Measurements from ENCODE around the gene FBN1.

Gene FBN1

DNA sequence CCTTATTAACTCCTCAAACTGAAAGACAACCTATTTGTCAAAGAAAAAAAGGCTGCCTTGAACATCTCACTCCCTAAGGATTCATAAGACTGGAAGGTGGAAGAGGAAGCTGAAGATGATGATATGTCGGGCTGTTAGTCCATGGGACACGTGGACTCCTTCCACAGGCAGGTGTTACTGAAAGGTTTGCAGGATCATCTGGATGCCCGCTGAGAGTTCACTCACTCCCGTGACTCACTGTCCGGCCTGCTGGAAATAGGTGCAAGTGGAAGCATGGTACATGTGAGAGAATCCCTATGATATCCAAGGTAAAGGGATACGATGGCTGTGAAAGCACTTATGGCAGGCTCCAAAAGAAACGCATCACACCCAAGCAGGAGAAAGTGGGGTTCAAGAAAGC lies 33.3 kb upstream of the FBN1 start:
- H3K9ac ChIP-seq (ENCODE audit: insufficient read length), result no peak overlapping the region
- no peak overlapping the region for H3K4me3 ChIP-seq
- no peaks in the 10 kb centered on the region for H3K36me3 ChIP-seq (ENCODE audit: insufficient read depth, low read length)
- no peak overlapping the region for H3K27ac ChIP-seq
- TF ChIP-seq EZH2 (IDR thresholded peaks at IDR 0.05) (no peak), POLR2AphosphoS5 (IDR thresholded peaks at IDR 0.05; ENCODE audit: borderline replicate concordance, low read depth, low read length) (no peak), FOXP2 (optimal IDR thresholded peaks at IDR 0.05; ENCODE audit: control extremely low read depth, extremely low read length, insufficient read depth) (no peak)
- H3K9me3 ChIP-seq (ENCODE audit: low read depth, low read length), result no peaks in the 10 kb centered on the region
- no peak for DNase-seq (ENCODE audit: low read depth, low spot score)

GRCh38 chr15:48677821-48678220 lies 32.3 kb upstream of the FBN1 start:
- Histone ChIP-seq H3K9me3 (ENCODE audit: low read depth, low read length) (no peaks in the 10 kb centered on the region), H3K9ac (ENCODE audit: insufficient read length) (no peak overlapping the region), H3K36me3 (ENCODE audit: insufficient read depth, low read length) (no peaks in the 10 kb centered on the region), H3K4me3 (no peak overlapping the region), H3K27ac (no peak overlapping the region)
- TF ChIP-seq FOXP2 (optimal IDR thresholded peaks at IDR 0.05; ENCODE audit: control extremely low read depth, extremely low read length, insufficient read depth) (no peak), POLR2AphosphoS5 (IDR thresholded peaks at IDR 0.05; ENCODE audit: borderline replicate concordance, low read depth, low read length) (no peak), EZH2 (IDR thresholded peaks at IDR 0.05) (no peak)
- no peak for DNase-seq (ENCODE audit: low read depth, low spot score)

- TF ChIP-seq EZH2 (IDR thresholded peaks at IDR 0.05), result no peak
- TF ChIP-seq POLR2AphosphoS5 (IDR thresholded peaks at IDR 0.05; ENCODE audit: borderline replicate concordance, low read depth, low read length), result no peak
- no peak for TF ChIP-seq FOXP2 (optimal IDR thresholded peaks at IDR 0.05; ENCODE audit: control extremely low read depth, extremely low read length, insufficient read depth)
- Histone ChIP-seq H3K36me3 (ENCODE audit: insufficient read depth, low read length) (no peaks in the 10 kb centered on the region), H3K9me3 (ENCODE audit: low read depth, low read length) (no peaks in the 10 kb centered on the region), H3K9ac (ENCODE audit: insufficient read length) (no peak overlapping the region), H3K27ac (no peak overlapping the region), H3K4me3 (no peak overlapping the region)
- no peak for DNase-seq (ENCODE audit: low read depth, low spot score)
These were observed 29.9 kb upstream of the FBN1 start for GRCh38 chr15:48675436-48675835.

DNA sequence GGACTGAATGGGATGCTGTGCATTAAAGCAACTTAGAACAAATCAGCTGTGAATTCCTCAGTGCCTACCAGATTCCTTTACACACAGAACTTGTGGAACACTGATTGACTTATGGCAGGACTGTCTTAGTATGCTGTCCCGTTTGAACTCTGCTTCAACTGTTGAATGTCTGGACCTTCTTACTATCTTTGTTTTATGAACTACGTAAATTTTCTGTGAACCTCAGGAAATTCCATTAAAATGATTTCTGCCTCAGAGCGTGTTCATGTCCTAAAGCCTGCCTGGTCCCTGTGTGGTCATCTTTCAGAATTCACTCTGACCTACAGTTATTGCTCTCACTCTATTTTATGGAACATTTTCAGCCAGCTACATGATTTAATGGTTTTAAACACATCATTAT lies 29.4 kb upstream of the FBN1 start:
- no peak for DNase-seq (ENCODE audit: low read depth, low spot score)
- no peak overlapping the region for H3K27ac ChIP-seq
- TF ChIP-seq EZH2 (IDR thresholded peaks at IDR 0.05) (no peak), FOXP2 (optimal IDR thresholded peaks at IDR 0.05; ENCODE audit: control extremely low read depth, extremely low read length, insufficient read depth) (no peak), POLR2AphosphoS5 (IDR thresholded peaks at IDR 0.05; ENCODE audit: borderline replicate concordance, low read depth, low read length) (no peak)
- no peaks in the 10 kb centered on the region for H3K36me3 ChIP-seq (ENCODE audit: insufficient read depth, low read length)
- H3K9ac ChIP-seq (ENCODE audit: insufficient read length), result no peak overlapping the region
- H3K4me3 ChIP-seq, result no peak overlapping the region
- H3K9me3 ChIP-seq (ENCODE audit: low read depth, low read length), result no peaks in the 10 kb centered on the region

GRCh38 chr15:48672206-48672605 lies 26.7 kb upstream of the FBN1 start:
- Histone ChIP-seq H3K9me3 (ENCODE audit: low read depth, low read length) (no peaks in the 10 kb centered on the region), H3K36me3 (ENCODE audit: insufficient read depth, low read length) (no peaks in the 10 kb centered on the region), H3K9ac (ENCODE audit: insufficient read length) (no peak overlapping the region), H3K27ac (no peak overlapping the region), H3K4me3 (no peak overlapping the region)
- TF ChIP-seq FOXP2 (optimal IDR thresholded peaks at IDR 0.05; ENCODE audit: control extremely low read depth, extremely low read length, insufficient read depth), result no peak
- no peak for TF ChIP-seq EZH2 (IDR thresholded peaks at IDR 0.05)
- no peak for TF ChIP-seq POLR2AphosphoS5 (IDR thresholded peaks at IDR 0.05; ENCODE audit: borderline replicate concordance, low read depth, low read length)
- no peak for DNase-seq (ENCODE audit: low read depth, low spot score)

- no peak overlapping the region for H3K27ac ChIP-seq
- TF ChIP-seq POLR2AphosphoS5 (IDR thresholded peaks at IDR 0.05; ENCODE audit: borderline replicate concordance, low read depth, low read length) (no peak), FOXP2 (optimal IDR thresholded peaks at IDR 0.05; ENCODE audit: control extremely low read depth, extremely low read length, insufficient read depth) (no peak), EZH2 (IDR thresholded peaks at IDR 0.05) (no peak)
- DNase-seq (ENCODE audit: low read depth, low spot score), result no peak
- H3K36me3 ChIP-seq (ENCODE audit: insufficient read depth, low read length), result no peaks in the 10 kb centered on the region
- H3K4me3 ChIP-seq, result no peak overlapping the region
- H3K9ac ChIP-seq (ENCODE audit: insufficient read length), result no peak overlapping the region
- no peaks in the 10 kb centered on the region for H3K9me3 ChIP-seq (ENCODE audit: low read depth, low read length)
These were observed 25.9 kb upstream of the FBN1 start for GRCh38 chr15:48671103-48672022.

- TF ChIP-seq EZH2 (IDR thresholded peaks at IDR 0.05) (no peak), FOXP2 (optimal IDR thresholded peaks at IDR 0.05; ENCODE audit: control extremely low read depth, extremely low read length, insufficient read depth) (no peak), POLR2AphosphoS5 (IDR thresholded peaks at IDR 0.05; ENCODE audit: borderline replicate concordance, low read depth, low read length) (no peak)
- H3K27ac ChIP-seq, result no peak overlapping the region
- no peak for DNase-seq (ENCODE audit: low read depth, low spot score)
- H3K9me3 ChIP-seq (ENCODE audit: low read depth, low read length), result no peaks in the 10 kb centered on the region
- no peak overlapping the region for H3K9ac ChIP-seq (ENCODE audit: insufficient read length)
- no peaks in the 10 kb centered on the region for H3K36me3 ChIP-seq (ENCODE audit: insufficient read depth, low read length)
- H3K4me3 ChIP-seq, result no peak overlapping the region
These were observed 22.2 kb upstream of the FBN1 start for GRCh38 chr15:48667701-48668100.

DNA sequence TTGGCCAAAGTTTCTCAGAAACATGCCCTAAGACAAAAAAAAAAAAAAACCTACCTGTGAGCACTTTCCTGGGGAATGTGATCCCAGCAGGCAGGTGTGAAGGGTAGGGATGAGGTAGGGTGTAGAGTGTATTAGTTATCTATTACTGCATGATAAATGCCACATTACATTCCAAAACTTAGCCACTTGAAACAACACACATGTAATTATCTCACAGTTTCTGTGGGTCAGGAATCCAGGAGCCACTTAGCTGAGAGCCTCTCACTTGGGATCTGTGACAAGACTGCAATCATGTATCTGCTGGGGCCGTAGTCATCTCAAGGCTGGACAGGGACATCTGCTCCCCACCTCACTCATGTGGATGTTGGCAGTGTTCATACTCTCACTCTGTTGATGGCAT lies 18.9 kb upstream of the FBN1 start:
- no peaks in the 10 kb centered on the region for H3K9me3 ChIP-seq (ENCODE audit: low read depth, low read length)
- H3K4me3 ChIP-seq, result no peak overlapping the region
- TF ChIP-seq POLR2AphosphoS5 (IDR thresholded peaks at IDR 0.05; ENCODE audit: borderline replicate concordance, low read depth, low read length), result no peak
- TF ChIP-seq EZH2 (IDR thresholded peaks at IDR 0.05), result no peak
- TF ChIP-seq FOXP2 (optimal IDR thresholded peaks at IDR 0.05; ENCODE audit: control extremely low read depth, extremely low read length, insufficient read depth), result no peak
- DNase-seq (ENCODE audit: low read depth, low spot score), result no peak
- H3K9ac ChIP-seq (ENCODE audit: insufficient read length), result no peak overlapping the region
- H3K27ac ChIP-seq, result no peak overlapping the region
- no peaks in the 10 kb centered on the region for H3K36me3 ChIP-seq (ENCODE audit: insufficient read depth, low read length)
